HCT116 (cell line): ENCODE measurements around the gene BLZF1.

Experiments used
- CEBPB ChIP-seq: IDR thresholded peaks from 2 replicates; pipeline ENCODE4 v1.6.1; 2012; ENCODE audit warnings: low read depth
- CTCF ChIP-seq, 3 experiments: fragments of 200-600 bp in 1 of 3; sonication (generic) in 1 of 3; IDR thresholded peaks in 2 of 3; conservative IDR thresholded peaks in 1 of 3; 2 replicates each; pipeline ENCODE4 v1.5.1; 2012 to 2017; ENCODE audit warnings: low read depth in 2 of 3, low read length in 2 of 3, antibody characterized with exemption in 1 of 3, borderline replicate concordance in 1 of 3, control low read depth in 1 of 3, mild to moderate bottlenecking in 1 of 3, mixed read lengths in 1 of 3, mixed run types in 1 of 3, moderate library complexity in 1 of 3; ENCODE audit not compliant: insufficient read depth in 1 of 3
- EGR1 ChIP-seq: IDR thresholded peaks from 2 replicates; pipeline ENCODE4 v1.6.1; 2012; ENCODE audit warnings: low read depth
- EZH2 ChIP-seq: fragments of 200-600 bp; sonication (generic); IDR thresholded peaks from 2 replicates; pipeline ENCODE4 v1.6.1; 2017; ENCODE audit warnings: antibody characterized with exemption, mixed run types
- EZH2phosphoT487 ChIP-seq: fragments of 200-600 bp; IDR thresholded peaks from 2 replicates; pipeline ENCODE4 v1.6.1; 2018; ENCODE audit warnings: antibody characterized with exemption, borderline replicate concordance
- POLR2A ChIP-seq: IDR thresholded peaks from 2 replicates; pipeline ENCODE4 v1.7.0; 2011; ENCODE audit warnings: borderline replicate concordance; ENCODE audit not compliant: insufficient read depth, insufficient read length; ENCODE audit errors: extremely low read depth
- SP1 ChIP-seq: IDR thresholded peaks from 2 replicates; pipeline ENCODE4 v1.6.1; 2012; ENCODE audit warnings: low read depth
- ZFX ChIP-seq: fragments of 450-650 bp; IDR thresholded peaks from 2 replicates; pipeline ENCODE4 v1.6.1; 2017

GRCh38 chr1:169363046-169363730 lies 4.8 kb upstream of the BLZF1 start:
- TF ChIP-seq SP1 (no peak), POLR2A (no peak), CEBPB (no peak), EGR1 (no peak), EZH2phosphoT487 (no peak), EZH2 (no peak), ZFX (no peak), CTCF (IDR thresholded peaks at IDR 0.05 in 2 of 3, conservative IDR thresholded peaks at IDR 0.05 in 1 of 3; ENCODE audit: borderline replicate concordance in 1 of 3, insufficient read depth in 1 of 3, low read depth in 2 of 3, low read length in 2 of 3) (no peak)
